HK-2 (cell line): ENCODE results near the gene SLC12A6.
"Not testable (repeated sequence)": the region's sequence is repeated elsewhere in the genome, so short reads cannot be mapped to it uniquely, and the experiment has no call there.

ENCODE experiments used
- DNase-seq: peaks from one replicate; pipeline ENCODE4 v3.0.0-alpha.2; 2018; ENCODE audit not compliant: unreplicated experiment

The SLC12A6 gene

GRCh38 chr15:34193272-34193671 lies 144.3 kb downstream of the SLC12A6 start:
- not testable (repeated sequence) for DNase-seq

GRCh38 chr15:34188711-34189110 lies 148.9 kb downstream of the SLC12A6 start:
- no peak for DNase-seq

GRCh38 chr15:34185666-34186065 lies 151.9 kb downstream of the SLC12A6 start:
- DNase-seq: no peak

DNA sequence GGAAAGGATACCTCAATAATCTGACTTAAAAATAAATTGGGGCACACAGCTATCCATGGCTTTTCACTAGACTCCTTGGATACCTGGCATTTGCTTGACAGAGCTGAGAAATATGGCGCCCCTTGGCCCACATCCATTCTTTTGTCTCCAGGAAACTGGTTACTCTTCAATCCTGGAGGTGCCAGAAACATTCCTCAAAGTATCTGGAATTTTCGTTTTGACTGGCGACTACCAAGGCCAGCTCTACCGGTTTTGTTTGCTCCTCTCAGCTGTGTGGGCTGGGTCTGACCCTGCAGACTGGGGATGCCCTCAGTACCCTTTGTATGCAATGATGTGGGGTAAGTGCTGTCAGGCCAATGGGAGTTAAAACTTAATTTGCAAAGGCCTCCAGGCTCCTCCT lies 154.6 kb downstream of the SLC12A6 start:
- DNase-seq: no peak
